ENCODE data around the gene CHRFAM7A. TPM values are rescaled to one million over a fixed set of nuclear protein-coding genes. Genes with fewer than 3 reads are reported as not detected.
"Not testable (repeated sequence)": the region's sequence is repeated elsewhere in the genome, so short reads cannot be mapped to it uniquely, and the experiment has no call there.

CHRFAM7A gene
- polyA plus RNA-seq (0.42 and 2.4 TPM in 2 replicates), polyA minus RNA-seq (0.93 and 1.2 TPM in 2 replicates)

DNA sequence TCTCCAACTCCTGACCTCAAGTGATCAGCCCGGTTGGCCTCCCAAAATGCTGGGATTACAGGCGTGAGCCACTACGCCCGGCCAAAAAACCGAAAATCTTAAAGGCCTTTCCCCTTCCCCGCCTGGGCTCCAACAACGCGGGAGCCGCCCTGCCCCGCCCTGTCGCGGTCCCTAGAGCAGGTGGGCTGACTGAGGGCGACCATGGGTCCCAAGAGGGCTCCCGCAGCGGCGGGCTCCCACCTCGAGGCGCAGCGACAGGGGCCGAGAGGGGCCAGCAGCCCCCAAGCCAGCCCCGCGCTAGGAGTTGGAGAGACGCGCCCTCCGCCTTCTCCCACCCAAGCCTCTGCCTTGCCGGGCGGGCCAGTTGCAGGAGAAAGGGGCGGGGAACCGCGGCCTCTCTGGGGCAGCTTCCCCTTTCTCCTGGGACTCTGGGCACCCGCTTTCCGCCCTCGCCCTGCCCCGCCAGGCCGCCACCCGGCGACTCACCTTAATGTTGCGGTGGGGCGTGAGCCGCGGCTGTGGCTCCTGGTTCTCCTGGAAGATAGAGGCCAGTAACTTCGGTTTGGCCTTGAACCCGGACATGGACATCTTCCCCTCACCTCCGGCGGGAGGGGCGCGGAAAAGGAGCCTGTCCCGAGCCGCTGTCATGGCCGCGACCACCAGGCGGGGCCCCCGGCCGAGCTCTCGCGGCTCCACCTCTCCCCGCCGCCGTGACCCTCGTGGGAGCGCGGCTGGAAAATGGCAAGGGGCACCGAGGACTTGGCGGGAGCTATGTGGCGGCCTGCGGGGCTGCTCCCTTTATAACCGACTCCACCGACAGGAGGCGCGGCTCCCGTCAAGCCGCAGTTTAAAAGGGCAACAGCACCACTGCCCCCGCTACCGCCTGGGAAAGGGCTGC, at the start of gene CHRFAM7A:
Gene CHRFAM7A (minus strand): TSS at position 775 of the 898 bp plus-strand sequence. CDS start 10,189 bp downstream, outside the sequence.
- H3K9me2 ChIP-seq (ENCODE audit: insufficient read depth, low read length); H3F3A ChIP-seq (ENCODE audit: insufficient read depth, low read length, poor library complexity, severe bottlenecking); H3K4me2 ChIP-seq (ENCODE audit: low read length); H3K9me3 ChIP-seq (ENCODE audit: low read length); H3K79me2 ChIP-seq (replicated peaks; ENCODE audit: insufficient read depth, low read length); H3K4me3 ChIP-seq (ENCODE audit: low read length); H4K20me1 ChIP-seq (ENCODE audit: insufficient read depth); H3K36me3 ChIP-seq (ENCODE audit: insufficient read depth, low read length); H2AFZ ChIP-seq (ENCODE audit: low read depth, low read length); H3K27ac ChIP-seq (ENCODE audit: low read length); H3K9ac ChIP-seq (ENCODE audit: low read length); H3K27me3 ChIP-seq (ENCODE audit: insufficient read depth, low read depth, low read length): not testable (repeated sequence)

GRCh38 chr15:30438348-30438747, 45.0 kb upstream of the CHRFAM7A start:
- not testable (repeated sequence) for H3F3A ChIP-seq (ENCODE audit: insufficient read depth, low read length, poor library complexity, severe bottlenecking); H3K27ac ChIP-seq (ENCODE audit: low read length); H3K4me2 ChIP-seq (ENCODE audit: low read length); H3K4me3 ChIP-seq (ENCODE audit: low read length); H4K20me1 ChIP-seq (ENCODE audit: insufficient read depth); H3K36me3 ChIP-seq (ENCODE audit: insufficient read depth, low read length); H2AFZ ChIP-seq (ENCODE audit: low read depth, low read length); H3K27me3 ChIP-seq (ENCODE audit: insufficient read depth, low read depth, low read length); H3K79me2 ChIP-seq (replicated peaks; ENCODE audit: insufficient read depth, low read length); H3K9me2 ChIP-seq (ENCODE audit: insufficient read depth, low read length); H3K9ac ChIP-seq (ENCODE audit: low read length); H3K9me3 ChIP-seq (ENCODE audit: low read length)

DNA sequence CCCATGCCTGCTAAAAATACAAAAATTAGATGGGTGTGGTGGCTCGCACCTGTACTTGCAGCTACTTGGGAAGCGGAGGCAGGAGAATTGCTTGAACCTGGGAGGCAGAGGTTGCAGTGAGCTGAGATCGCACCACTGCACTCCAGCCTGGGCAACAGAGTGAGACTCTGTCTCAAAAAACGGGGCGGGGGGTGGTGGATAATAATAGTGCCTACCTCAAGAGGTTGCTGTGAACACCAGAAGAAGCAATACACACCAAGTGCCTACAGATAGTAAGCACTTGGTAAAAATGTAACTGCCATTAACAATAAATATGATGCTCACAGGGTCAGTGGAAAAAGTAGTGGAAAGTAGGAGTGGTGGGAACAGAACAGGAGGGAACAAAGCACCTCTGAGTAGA, 42.5 kb upstream of the CHRFAM7A start:
- H3F3A ChIP-seq (ENCODE audit: insufficient read depth, low read length, poor library complexity, severe bottlenecking); H3K27me3 ChIP-seq (ENCODE audit: insufficient read depth, low read depth, low read length); H3K9me2 ChIP-seq (ENCODE audit: insufficient read depth, low read length); H3K27ac ChIP-seq (ENCODE audit: low read length); H3K9me3 ChIP-seq (ENCODE audit: low read length); H3K9ac ChIP-seq (ENCODE audit: low read length); H4K20me1 ChIP-seq (ENCODE audit: insufficient read depth); H2AFZ ChIP-seq (ENCODE audit: low read depth, low read length); H3K36me3 ChIP-seq (ENCODE audit: insufficient read depth, low read length); H3K79me2 ChIP-seq (replicated peaks; ENCODE audit: insufficient read depth, low read length); H3K4me3 ChIP-seq (ENCODE audit: low read length); H3K4me2 ChIP-seq (ENCODE audit: low read length): not testable (repeated sequence)

- H3K4me3 ChIP-seq (ENCODE audit: low read length); H4K20me1 ChIP-seq (ENCODE audit: insufficient read depth); H3K4me2 ChIP-seq (ENCODE audit: low read length); H3K9me3 ChIP-seq (ENCODE audit: low read length); H3F3A ChIP-seq (ENCODE audit: insufficient read depth, low read length, poor library complexity, severe bottlenecking); H2AFZ ChIP-seq (ENCODE audit: low read depth, low read length); H3K9me2 ChIP-seq (ENCODE audit: insufficient read depth, low read length); H3K27me3 ChIP-seq (ENCODE audit: insufficient read depth, low read depth, low read length); H3K79me2 ChIP-seq (replicated peaks; ENCODE audit: insufficient read depth, low read length); H3K36me3 ChIP-seq (ENCODE audit: insufficient read depth, low read length); H3K27ac ChIP-seq (ENCODE audit: low read length); H3K9ac ChIP-seq (ENCODE audit: low read length): not testable (repeated sequence)
Observed at GRCh38 chr15:30420723-30421122, 27.4 kb upstream of the CHRFAM7A start.

- H3K4me3 ChIP-seq (ENCODE audit: low read length); H3K27ac ChIP-seq (ENCODE audit: low read length); H4K20me1 ChIP-seq (ENCODE audit: insufficient read depth); H3K4me2 ChIP-seq (ENCODE audit: low read length); H3K9me2 ChIP-seq (ENCODE audit: insufficient read depth, low read length); H2AFZ ChIP-seq (ENCODE audit: low read depth, low read length); H3K9ac ChIP-seq (ENCODE audit: low read length); H3K36me3 ChIP-seq (ENCODE audit: insufficient read depth, low read length); H3F3A ChIP-seq (ENCODE audit: insufficient read depth, low read length, poor library complexity, severe bottlenecking); H3K79me2 ChIP-seq (replicated peaks; ENCODE audit: insufficient read depth, low read length); H3K27me3 ChIP-seq (ENCODE audit: insufficient read depth, low read depth, low read length); H3K9me3 ChIP-seq (ENCODE audit: low read length): not testable (repeated sequence)
Observed at GRCh38 chr15:30414160-30414559, 20.8 kb upstream of the CHRFAM7A start, which contains the start of gene GOLGA8R. Gene GOLGA8R, minus strand, starts transcription at chr15:30414260. Its CDS starts 98 bp downstream, at chr15:30414162.

DNA sequence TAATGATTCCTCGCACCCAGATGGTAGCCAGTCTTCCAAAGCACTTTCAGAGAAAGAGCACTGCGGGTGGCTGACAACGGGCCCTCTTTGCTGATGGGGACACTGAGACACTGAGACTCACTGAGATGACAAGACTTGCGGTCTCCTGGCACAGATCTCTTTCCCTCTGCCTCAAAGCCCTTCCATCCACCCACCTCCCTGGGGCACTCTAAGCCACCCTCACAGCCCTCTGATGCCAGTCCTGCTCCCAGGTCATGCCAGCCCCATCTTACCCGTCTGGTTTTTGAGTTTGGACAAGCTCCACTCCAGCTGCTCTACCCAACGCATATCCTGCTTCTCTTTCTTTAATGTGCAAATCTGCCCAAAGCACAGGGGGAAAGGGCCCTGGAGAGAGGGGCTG, 14.3 kb upstream of the CHRFAM7A start:
- H3K9me2 ChIP-seq (ENCODE audit: insufficient read depth, low read length); H3K9ac ChIP-seq (ENCODE audit: low read length); H3K4me2 ChIP-seq (ENCODE audit: low read length); H3K27me3 ChIP-seq (ENCODE audit: insufficient read depth, low read depth, low read length); H3K4me3 ChIP-seq (ENCODE audit: low read length); H2AFZ ChIP-seq (ENCODE audit: low read depth, low read length); H3K79me2 ChIP-seq (replicated peaks; ENCODE audit: insufficient read depth, low read length); H3F3A ChIP-seq (ENCODE audit: insufficient read depth, low read length, poor library complexity, severe bottlenecking); H3K36me3 ChIP-seq (ENCODE audit: insufficient read depth, low read length); H3K9me3 ChIP-seq (ENCODE audit: low read length); H4K20me1 ChIP-seq (ENCODE audit: insufficient read depth); H3K27ac ChIP-seq (ENCODE audit: low read length): not testable (repeated sequence)

Data from neural cell (in vitro differentiated cells).